Duodenal mucosa (tissue), 2 donors: ENCODE measurements around the gene ADRA2B.

Source experiments
- H3K27ac ChIP-seq: one replicate; pipeline ENCODE4 v1.7.0; 2013; ENCODE audit warnings: low read depth, low read length
- H3K27me3 ChIP-seq, 2 donors: one replicate each; pipeline ENCODE4 v1.7.0; 2013; ENCODE audit warnings: low read length in 2 of 2, control low read depth in 1 of 2; ENCODE audit not compliant: insufficient read depth in 2 of 2, control insufficient read depth in 1 of 2
- H3K36me3 ChIP-seq, 2 donors: one replicate each; pipeline ENCODE4 v1.7.0; 2013; ENCODE audit warnings: low read length in 2 of 2, control low read depth in 1 of 2; ENCODE audit not compliant: insufficient read depth in 2 of 2, control insufficient read depth in 1 of 2
- H3K4me1 ChIP-seq, 2 donors: one replicate each; pipeline ENCODE4 v1.7.0; 2013; ENCODE audit warnings: low read length in 2 of 2, control low read depth in 1 of 2; ENCODE audit not compliant: insufficient read depth in 2 of 2, control insufficient read depth in 1 of 2
- H3K4me3 ChIP-seq, 2 donors: one replicate each; pipeline ENCODE4 v1.7.0; 2013; ENCODE audit warnings: low read length in 2 of 2, low read depth in 1 of 2
- H3K9ac ChIP-seq, 2 donors: one replicate each; pipeline ENCODE4 v1.7.0; 2013; ENCODE audit warnings: low read length in 2 of 2, low read depth in 1 of 2
- H3K9me3 ChIP-seq, 2 donors: one replicate each; pipeline ENCODE4 v1.7.0; 2013; ENCODE audit warnings: low read length in 2 of 2, control low read depth in 1 of 2; ENCODE audit not compliant: control insufficient read depth in 1 of 2

The ADRA2B gene

DNA sequence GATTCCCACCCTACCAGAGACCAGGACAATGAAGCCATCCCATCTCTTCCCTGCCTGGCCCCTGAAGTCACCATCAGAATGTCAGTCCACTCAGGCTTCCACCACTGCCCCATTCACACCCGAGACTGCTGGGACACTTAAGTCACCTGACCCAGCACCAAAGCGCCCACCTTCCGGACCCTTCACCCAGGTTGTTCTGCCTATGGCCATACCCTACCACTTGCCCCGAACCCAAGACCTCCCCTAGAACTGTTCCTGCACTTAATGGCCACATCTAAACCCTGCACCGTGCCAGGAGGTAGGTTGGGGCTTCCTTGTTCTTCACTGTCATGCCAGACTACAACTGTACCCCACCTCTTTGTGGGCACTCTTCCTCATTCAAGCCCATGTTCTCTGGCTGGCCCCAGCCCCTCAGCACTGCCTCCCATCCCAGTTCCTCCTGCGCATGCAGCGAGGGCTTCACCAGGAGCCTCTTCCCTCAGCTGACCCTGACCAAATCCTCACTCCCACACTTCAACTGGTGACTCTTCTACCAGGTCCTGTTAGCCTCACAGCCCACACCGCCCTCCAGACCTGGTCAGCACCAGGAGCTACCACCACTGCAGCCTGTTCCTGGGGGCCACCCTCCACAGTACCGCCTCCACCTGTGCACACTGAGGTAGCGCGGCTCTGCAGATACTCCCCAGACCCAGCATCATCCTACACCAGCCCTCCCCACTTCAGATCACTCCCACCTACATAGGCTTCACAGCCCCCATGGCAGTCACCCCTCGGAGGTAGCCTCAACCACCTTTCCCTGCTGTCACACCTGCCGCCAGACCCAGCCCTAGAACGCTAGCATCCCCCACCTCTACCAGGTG lies 8.3 kb upstream of the ADRA2B start:
- Histone ChIP-seq H3K9me3 (no peaks in the 10 kb centered on the region), H3K27ac (no peak overlapping the region), H3K9ac (no peak overlapping the region), H3K4me1 (no peaks in the 10 kb centered on the region), H3K4me3 (no peak overlapping the region), H3K27me3 (peaks cover under 1 to 11% of the 10 kb centered on the region in 2 donors), H3K36me3 (no peaks in the 10 kb centered on the region)

DNA sequence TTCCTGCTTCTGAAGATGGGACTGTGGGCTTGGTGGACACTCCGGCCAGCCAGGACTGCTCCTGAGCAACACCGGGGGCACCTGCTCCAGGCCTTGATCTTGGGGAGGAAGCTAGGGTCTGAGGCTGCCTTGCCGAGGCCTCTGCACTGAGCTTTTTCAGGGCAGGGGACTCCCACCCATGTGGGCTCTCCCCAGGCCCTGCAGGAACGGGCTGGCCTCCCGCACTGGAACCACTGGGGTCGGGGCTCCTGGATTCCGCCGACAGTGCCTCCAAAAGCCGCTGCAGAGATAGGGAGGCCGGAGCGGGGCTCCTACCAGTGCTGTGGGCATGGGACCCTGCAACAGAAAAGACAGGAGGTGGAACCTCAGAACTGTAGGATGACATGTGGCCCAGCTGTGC lies 7.6 kb upstream of the ADRA2B start:
- Histone ChIP-seq H3K9me3 (no peaks in the 10 kb centered on the region), H3K4me1 (no peaks in the 10 kb centered on the region), H3K27ac (no peak overlapping the region)

DNA sequence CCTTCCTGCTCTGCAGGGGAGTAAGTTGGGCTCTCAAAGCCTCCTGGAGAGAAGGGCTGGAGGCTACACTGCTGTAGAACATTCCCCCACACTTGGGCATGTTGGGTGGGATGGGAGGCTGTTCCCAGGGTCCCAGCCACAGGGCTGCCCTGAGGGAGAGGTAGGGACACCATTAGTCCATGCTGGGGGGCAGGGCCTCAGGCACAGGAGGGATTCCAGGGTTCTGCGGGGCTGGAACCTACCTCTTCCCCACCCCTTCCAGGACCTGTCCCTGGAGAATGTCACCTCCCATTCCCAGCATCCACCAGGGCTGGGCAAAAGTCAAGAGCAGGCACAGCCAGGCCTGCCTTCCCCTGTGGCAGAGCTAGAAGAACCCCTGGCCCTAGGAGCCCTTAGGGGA lies 6.9 kb upstream of the ADRA2B start:
- H3K9ac ChIP-seq = no peak overlapping the region
- H3K9me3 ChIP-seq = no peaks in the 10 kb centered on the region
- H3K27me3 ChIP-seq = peaks cover 9 to 11% of the 10 kb centered on the region in 2 donors
- no peak overlapping the region for H3K4me3 ChIP-seq
- H3K27ac ChIP-seq = no peak overlapping the region
- no peaks in the 10 kb centered on the region for H3K36me3 ChIP-seq
- H3K4me1 ChIP-seq = no peaks in the 10 kb centered on the region

More for the DNA sequence above, 7.6 kb upstream of the ADRA2B start:
- Histone ChIP-seq H3K9ac (no peak overlapping the region), H3K36me3 (no peaks in the 10 kb centered on the region), H3K27me3 (peaks cover 7 to 11% of the 10 kb centered on the region in 2 donors), H3K4me3 (no peak overlapping the region)

DNA sequence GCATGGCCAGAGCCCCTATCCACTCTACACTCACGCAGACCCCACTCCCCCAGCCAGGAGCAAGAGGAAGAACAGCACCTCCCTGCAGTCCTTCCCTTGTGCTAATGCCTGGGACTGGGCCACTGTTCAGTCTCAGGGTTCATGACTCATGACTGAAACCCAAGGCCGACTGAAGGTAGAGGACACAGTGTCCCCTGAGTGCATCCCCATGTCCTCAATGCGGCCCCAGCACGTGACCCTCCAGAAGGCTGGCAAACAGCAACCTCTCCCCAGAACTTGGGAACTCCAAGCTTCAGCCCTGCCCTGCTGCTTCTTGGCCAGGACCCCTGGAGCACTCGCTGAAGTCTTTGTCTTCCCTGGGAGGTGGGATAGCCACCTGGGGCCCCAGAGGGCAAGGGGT lies 6.0 kb upstream of the ADRA2B start:
- Histone ChIP-seq H3K9me3 (no peaks in the 10 kb centered on the region), H3K4me3 (no peak overlapping the region), H3K4me1 (peaks cover 2% of the 10 kb centered on the region in 2 donors), H3K36me3 (no peaks in the 10 kb centered on the region), H3K27me3 (peaks cover 13 to 16% of the 10 kb centered on the region in 2 donors), H3K27ac (no peak overlapping the region), H3K9ac (no peak overlapping the region)

DNA sequence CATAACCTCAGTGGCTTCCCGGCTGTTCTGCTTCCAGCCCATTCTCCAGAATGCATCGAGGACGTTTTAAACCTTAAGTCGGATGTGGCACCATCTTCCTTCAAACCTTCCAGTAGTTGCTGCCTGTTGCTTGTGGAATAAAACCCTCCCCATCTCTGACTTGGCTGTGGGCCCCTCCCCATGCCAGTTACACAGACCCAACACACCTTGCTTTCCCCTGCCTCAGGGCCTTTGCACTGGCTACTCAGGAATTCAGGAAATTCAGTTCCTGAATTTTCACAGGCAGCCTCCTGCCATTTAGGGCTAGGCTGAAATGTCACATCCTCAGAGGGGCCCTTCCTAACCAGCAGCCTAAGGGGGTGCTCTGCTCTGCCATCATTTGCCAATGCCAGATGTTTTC lies 5.0 kb upstream of the ADRA2B start:
- H3K27me3 ChIP-seq = peaks cover 16 to 19% of the 10 kb centered on the region in 2 donors
- H3K4me3 ChIP-seq = no peak overlapping the region
- no peaks in the 10 kb centered on the region for H3K36me3 ChIP-seq

DNA sequence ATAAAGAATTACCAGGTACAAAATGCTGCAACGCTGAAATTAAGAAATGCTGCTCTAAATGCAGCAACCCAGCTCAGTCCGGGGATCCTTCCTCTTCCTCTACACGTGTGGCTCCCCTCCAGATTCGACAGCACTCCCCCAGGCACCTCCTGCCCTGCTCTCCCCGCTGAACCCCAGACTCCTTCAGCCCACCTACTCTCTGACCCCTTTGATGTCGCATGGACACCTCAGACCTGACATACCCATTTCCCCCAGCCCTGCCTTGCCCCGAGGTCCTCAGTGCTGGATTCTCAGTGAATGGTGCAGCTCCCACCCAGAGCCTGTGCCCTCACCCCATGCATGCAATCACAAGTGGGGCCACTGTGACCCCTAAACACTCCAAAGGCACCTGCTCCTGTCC lies 4.6 kb upstream of the ADRA2B start:
- H3K4me3 ChIP-seq = no peak overlapping the region
- H3K4me1 ChIP-seq = peaks cover 6% of the 10 kb centered on the region in 2 donors
- H3K9me3 ChIP-seq = no peaks in the 10 kb centered on the region
- no peak overlapping the region for H3K27ac ChIP-seq
- H3K9ac ChIP-seq = no peak overlapping the region
- peaks cover 17 to 19% of the 10 kb centered on the region in 2 donors for H3K27me3 ChIP-seq
- H3K36me3 ChIP-seq = no peaks in the 10 kb centered on the region

More for the DNA sequence above, 5.0 kb upstream of the ADRA2B start:
- Histone ChIP-seq H3K9ac (no peak overlapping the region), H3K9me3 (no peaks in the 10 kb centered on the region), H3K27ac (no peak overlapping the region), H3K4me1 (peaks cover 6% of the 10 kb centered on the region in 2 donors)

DNA sequence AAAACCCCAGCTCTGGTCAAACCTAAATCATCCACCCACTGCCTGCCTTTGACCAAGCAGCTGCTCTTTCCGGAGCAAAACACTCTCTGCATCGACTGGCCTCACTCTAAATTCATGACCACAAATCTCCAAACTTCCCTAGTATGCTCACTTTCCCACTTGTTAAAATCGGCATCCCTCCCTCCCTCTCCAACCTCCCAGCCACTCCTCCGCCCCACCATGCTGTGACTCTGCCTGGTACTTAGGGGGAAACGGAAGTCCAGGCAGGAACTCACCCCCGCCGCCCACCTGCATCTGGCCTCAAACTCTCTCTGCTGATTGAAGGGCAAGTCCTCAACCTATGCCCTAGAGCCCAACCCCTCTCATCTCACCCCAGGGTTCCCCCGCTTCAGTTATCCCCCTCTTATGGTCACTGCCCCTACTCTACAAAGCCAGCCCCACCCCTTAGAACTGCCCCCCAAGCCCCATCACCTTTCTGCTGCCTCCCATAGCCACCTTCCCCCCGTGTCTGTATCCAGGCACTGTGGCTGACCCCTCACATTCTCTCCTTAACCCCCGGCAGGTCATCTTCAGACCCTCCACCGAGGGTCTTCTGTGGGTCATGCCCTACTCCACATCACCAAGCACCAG lies 3.8 kb upstream of the ADRA2B start:
- Histone ChIP-seq H3K9ac (no peak overlapping the region), H3K4me3 (no peak overlapping the region), H3K27me3 (peaks cover 19% of the 10 kb centered on the region in 2 donors), H3K4me1 (peaks cover 6% of the 10 kb centered on the region in 2 donors), H3K36me3 (no peaks in the 10 kb centered on the region), H3K27ac (no peak overlapping the region), H3K9me3 (no peaks in the 10 kb centered on the region)

DNA sequence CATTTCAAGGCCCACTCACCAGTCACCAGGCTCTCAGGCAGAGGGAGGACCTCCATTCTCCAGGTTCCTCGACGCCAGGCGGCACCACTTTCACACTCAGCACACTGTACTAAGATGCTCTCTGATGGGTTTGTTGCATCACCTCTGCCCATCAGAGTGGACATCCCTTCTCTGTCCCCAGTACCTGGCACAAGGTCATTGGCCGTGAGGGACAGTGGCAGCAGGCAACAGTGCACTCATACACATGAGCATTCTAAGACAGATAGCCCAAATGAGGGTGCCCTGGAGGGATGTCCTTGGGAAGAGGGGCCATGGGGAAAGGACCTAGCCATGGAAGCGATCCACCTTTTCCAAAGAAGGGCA lies 3.0 kb upstream of the ADRA2B start:
- Histone ChIP-seq H3K36me3 (no peaks in the 10 kb centered on the region), H3K4me3 (no peak overlapping the region), H3K4me1 (peaks cover 6% of the 10 kb centered on the region in 2 donors), H3K9ac (no peak overlapping the region), H3K27ac (no peak overlapping the region), H3K27me3 (peaks cover 19% of the 10 kb centered on the region in 2 donors), H3K9me3 (no peaks in the 10 kb centered on the region)

DNA sequence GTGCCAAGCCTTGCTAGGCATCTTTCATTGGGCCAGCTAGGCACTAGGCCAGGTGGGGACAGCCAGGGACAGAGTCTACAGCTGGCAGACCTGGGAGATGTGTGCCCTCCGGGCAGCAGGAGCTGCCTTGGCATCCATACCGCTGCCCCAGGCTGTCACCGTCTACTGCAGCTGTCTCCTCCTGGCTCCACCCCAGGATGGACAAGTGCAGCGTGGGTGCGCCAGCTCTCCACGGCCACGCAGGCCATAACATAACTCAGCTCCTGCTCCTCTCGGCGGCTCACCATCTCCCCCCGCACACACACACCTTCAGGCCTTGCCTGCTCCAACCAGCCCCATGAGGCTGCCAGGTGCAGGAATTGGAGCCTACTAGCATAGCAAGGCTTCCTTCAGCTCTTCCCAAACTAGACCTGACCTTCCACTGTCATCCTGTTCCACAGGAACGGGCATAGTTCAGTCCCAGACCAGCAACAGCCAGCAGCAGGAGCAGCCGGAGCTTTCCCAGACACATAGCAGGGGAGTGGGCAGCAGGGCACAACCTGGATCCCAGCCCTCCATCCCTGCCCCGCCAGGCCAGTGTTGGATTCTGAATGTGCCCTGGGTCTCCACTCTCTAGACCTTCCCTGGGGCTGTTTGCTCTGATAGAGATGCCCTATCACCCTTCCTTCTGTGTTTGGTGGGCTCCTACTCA lies 2.5 kb upstream of the ADRA2B start:
- Histone ChIP-seq H3K9me3 (no peaks in the 10 kb centered on the region), H3K27me3 (peaks cover 19% of the 10 kb centered on the region in 2 donors), H3K36me3 (no peaks in the 10 kb centered on the region), H3K27ac (no peak overlapping the region), H3K9ac (no peak overlapping the region), H3K4me3 (no peak overlapping the region), H3K4me1 (peaks cover 6% of the 10 kb centered on the region in 2 donors)
